Pancreas (tissue), 10 donors: ENCODE measurements around the gene ARHGEF17. TPM values are rescaled to one million over a fixed set of nuclear protein-coding genes. Genes with fewer than 3 reads are reported as not detected.

Experiments used
- ATAC-seq, 4 donors: fragments of 200-7000 bp; cut with Tn5 transposase; one replicate each; pipeline versions ENCODE4 v1.8.0 to v1.9.1; 2020; ENCODE audit warnings: mild to moderate bottlenecking in 4 of 4, moderate library complexity in 4 of 4
- DNase-seq, 6 donors: peaks; one replicate each; pipeline ENCODE4 v3.0.0-alpha.2; 2020
- FAIRE-seq: peaks from 2 replicates; lab custom pipeline; 2012; peaks lifted over from hg19 to GRCh38; lab: Jason Lieb, UNC
- H3K27ac ChIP-seq, 4 donors: fragments of 200-600 bp; sonication (generic); 1 replicate in 3 of 4; 2 replicates in 1 of 4; pipeline versions ENCODE4 v1.5.0 to v1.8.0; 2020
- H3K27me3 ChIP-seq, 4 donors: fragments of 200-600 bp; one replicate each; pipeline ENCODE4 v1.8.0; 2021
- H3K36me3 ChIP-seq, 3 donors: fragments of 200-600 bp; sonication (generic) in 1 of 3; one replicate each; pipeline versions ENCODE4 v1.5.0 to v1.8.0; 2020 to 2021
- H3K4me1 ChIP-seq, 3 donors: fragments of 200-600 bp; one replicate each; pipeline ENCODE4 v1.8.0; 2021
- H3K4me3 ChIP-seq, 4 donors: fragments of 200-600 bp; sonication (generic) in 2 of 4; one replicate each; pipeline versions ENCODE4 v1.5.0 to v1.8.0; 2020 to 2021
- H3K9me3 ChIP-seq, 4 donors: fragments of 200-600 bp; one replicate each; pipeline ENCODE4 v1.8.0; 2021
- WGBS, 2 donors: extraction: QIAGEN DNeasy Blood & Tissue Kit; methylation state at CpG; one replicate each; pipeline ENCODE4 v1.1.7; 2013; 5-methylcytosine and 5-hydroxymethylcytosine counted together
- intact Hi-C, 3 donors: fragments of 100-400 bp; cut with DNase I; formaldehyde crosslinking; loops; one replicate each; pipeline versions ENCODE4 v1.11.1 to v1.14.2; 2022
- polyA plus RNA-seq, 2 donors: library from polyadenylated mRNA; stranded (reverse); fragments of 200-250 nt; gene quantifications; one replicate each; pipeline ENCODE4 v1.2.3, GENCODE V29; 2013
- total RNA-seq, 6 donors: library from RNA; stranded (reverse); fragmentation: NEBNext Ultra II Directional in 4 of 6; extraction: Animal tissue kit (Norgen Biotek cat#: 25700) in 4 of 6; gene quantifications; one replicate each; pipeline versions ENCODE4 v1.2.1 to v1.2.4, GENCODE V29; 2021 to 2023
- TF ChIP-seq, protein P1 (sequence below), 4 donors: fragments of 200-600 bp; sonication (generic) in 3 of 4; IDR thresholded peaks; one replicate each; pipeline versions ENCODE4 v1.5.0 to v1.8.0; 2021; ENCODE audit warnings: antibody characterized with exemption in 4 of 4
- donor health status: healthy with polysubstance abuse.
- donor health status: DM: no; HTN: no; CAD: no; lungs with moderate emphysema.
- donor health status: DM: no; HTN: no; CAD: no.
- donor health status: control.
- donor health status: control.
- donor health status: Bipolar disorder and iron deficiency.
- donor health status: DM: yes; HTN: yes; CAD: no.
- donor health status: DM: no; HTN: no; CAD: no.
- donor health status: DM: no; HTN: no; CAD: no.
- donor health status: DM: yes; HTN: yes; CAD: no.

The ARHGEF17 gene
- total and polyA plus RNA-seq, 8 donors = 7.0 to 24.0 (median 10.4) TPM

DNA sequence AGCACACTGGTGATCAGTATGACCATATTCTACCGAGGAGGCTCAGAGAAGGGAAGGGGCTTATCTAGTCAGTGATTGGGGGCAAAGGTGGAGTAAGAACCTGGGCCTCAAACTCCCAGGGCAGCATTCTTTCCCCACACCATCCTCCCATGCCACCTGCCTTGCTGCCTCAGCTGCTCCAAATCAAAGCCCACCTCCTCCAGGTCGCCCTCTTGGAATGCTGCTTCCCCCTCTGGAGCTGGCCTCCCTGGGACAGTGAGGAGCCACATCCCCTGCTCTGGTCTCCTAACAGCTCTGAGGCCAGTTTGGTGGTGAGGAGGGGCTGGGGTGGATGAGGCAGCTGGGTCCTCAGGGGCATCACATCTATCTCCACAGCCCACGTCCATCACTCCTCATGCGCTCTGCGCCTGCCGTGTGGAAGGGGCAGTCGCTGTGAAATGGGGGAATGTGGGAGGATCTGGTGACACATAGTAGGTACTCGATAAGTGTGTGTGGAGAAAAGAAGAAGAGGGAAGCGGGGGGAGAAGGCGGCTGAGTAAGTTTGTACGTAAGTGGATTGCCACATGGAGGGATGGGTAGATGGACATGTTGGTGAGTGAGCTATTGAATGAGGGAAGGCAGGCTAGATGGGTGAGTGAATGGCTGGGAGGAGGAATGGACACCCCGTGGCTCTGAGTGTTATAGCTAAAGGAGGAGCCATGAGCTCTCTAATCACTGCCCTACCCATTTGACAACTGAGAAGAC is 16.1 kb upstream of the ARHGEF17 start:
- DNase-seq = no peak

GRCh38 chr11:73292525-73292894 is 15.6 kb upstream of the ARHGEF17 start:
- no peak overlapping the region for H3K27ac ChIP-seq
- no peak overlapping the region for H3K4me3 ChIP-seq
- intact Hi-C loops = loop anchor here in 1 of 3 donors (5.0 to 10.0 kb wide), 2 partner anchors 45 to 102 kb away; no protein-coding TSS in a partner anchor
- ATAC-seq (no peak), DNase-seq (no peak), FAIRE-seq (no peak)
- H3K4me1 ChIP-seq = no peaks in the 10 kb centered on the region
- H3K27me3 ChIP-seq = no peaks in the 10 kb centered on the region
- H3K36me3 ChIP-seq = no peaks in the 10 kb centered on the region
- no peaks in the 10 kb centered on the region for H3K9me3 ChIP-seq
- 36 to 43% methylated on average over 5 of the region's 5 CpGs for WGBS, 2 donors
- TF ChIP-seq, protein P1, sequence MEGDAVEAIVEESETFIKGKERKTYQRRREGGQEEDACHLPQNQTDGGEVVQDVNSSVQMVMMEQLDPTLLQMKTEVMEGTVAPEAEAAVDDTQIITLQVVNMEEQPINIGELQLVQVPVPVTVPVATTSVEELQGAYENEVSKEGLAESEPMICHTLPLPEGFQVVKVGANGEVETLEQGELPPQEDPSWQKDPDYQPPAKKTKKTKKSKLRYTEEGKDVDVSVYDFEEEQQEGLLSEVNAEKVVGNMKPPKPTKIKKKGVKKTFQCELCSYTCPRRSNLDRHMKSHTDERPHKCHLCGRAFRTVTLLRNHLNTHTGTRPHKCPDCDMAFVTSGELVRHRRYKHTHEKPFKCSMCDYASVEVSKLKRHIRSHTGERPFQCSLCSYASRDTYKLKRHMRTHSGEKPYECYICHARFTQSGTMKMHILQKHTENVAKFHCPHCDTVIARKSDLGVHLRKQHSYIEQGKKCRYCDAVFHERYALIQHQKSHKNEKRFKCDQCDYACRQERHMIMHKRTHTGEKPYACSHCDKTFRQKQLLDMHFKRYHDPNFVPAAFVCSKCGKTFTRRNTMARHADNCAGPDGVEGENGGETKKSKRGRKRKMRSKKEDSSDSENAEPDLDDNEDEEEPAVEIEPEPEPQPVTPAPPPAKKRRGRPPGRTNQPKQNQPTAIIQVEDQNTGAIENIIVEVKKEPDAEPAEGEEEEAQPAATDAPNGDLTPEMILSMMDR (IDR thresholded peaks at IDR 0.05) = no peak

More for the DNA sequence above, 16.1 kb upstream of the ARHGEF17 start:
- TF ChIP-seq, protein P1 (IDR thresholded peaks at IDR 0.05) = no peak
- H3K4me3 ChIP-seq = no peak overlapping the region
- H3K36me3 ChIP-seq = no peaks in the 10 kb centered on the region
- WGBS, 2 donors = 69 to 74% methylated on average over 12 of the region's 12 CpGs
- no peak for FAIRE-seq
- no peaks in the 10 kb centered on the region for H3K4me1 ChIP-seq
- H3K9me3 ChIP-seq = no peaks in the 10 kb centered on the region
- intact Hi-C loops = loop anchor here in 1 of 3 donors (5.0 to 10.0 kb wide), 2 partner anchors 45 to 103 kb away; no protein-coding TSS in a partner anchor
- ATAC-seq = no peak
- no peaks in the 10 kb centered on the region for H3K27me3 ChIP-seq
- H3K27ac ChIP-seq = no peak overlapping the region

DNA sequence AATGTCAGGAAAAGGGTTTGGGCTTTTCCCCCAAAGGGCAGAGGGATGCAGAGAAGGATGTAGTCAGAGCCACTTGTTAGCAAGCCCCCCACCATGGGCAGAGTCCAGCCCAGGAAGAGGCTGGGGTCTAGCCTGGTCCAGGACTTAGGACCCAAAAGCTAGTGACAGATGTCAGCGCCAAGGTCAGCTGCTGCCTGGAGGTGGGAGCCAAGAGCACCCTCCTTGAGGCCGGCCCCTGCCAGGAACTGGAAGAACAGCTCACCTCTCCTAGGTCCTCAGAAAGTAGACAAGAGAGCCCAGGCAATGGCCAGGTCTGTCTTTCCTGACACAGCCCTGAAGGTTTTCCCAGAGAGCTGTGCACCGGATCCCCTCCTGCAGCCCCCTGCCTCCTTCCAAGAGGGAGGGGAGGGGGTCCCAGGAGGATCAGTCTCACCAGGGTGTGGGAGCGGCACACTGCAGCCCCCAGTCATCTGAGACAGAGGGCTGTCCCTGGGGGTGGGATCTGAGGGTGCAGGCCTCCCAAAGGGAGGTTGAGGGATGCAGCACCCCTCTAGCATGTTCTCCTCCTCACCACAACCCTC is 14.6 kb upstream of the ARHGEF17 start:
- intact Hi-C loops = loop anchor here in 1 of 3 donors (5.0 to 10.0 kb wide), 2 partner anchors 44 to 101 kb away; no protein-coding TSS in a partner anchor
- no peak for DNase-seq
- WGBS, 2 donors = 68 to 74% methylated on average over 4 of the region's 4 CpGs
- Histone ChIP-seq H3K4me1 (no peaks in the 10 kb centered on the region), H3K36me3 (no peaks in the 10 kb centered on the region), H3K27ac (no peak overlapping the region), H3K27me3 (no peaks in the 10 kb centered on the region), H3K4me3 (no peak overlapping the region), H3K9me3 (no peaks in the 10 kb centered on the region)
- ATAC-seq = no peak
- FAIRE-seq = no peak
- TF ChIP-seq, protein P1 (IDR thresholded peaks at IDR 0.05) = no peak

- TF ChIP-seq, protein P1 (IDR thresholded peaks at IDR 0.05) = no peak
- H3K27ac ChIP-seq = no peak overlapping the region
- no peak overlapping the region for H3K4me3 ChIP-seq
- DNase-seq (no peak), ATAC-seq (no peak), FAIRE-seq (no peak)
- no peaks in the 10 kb centered on the region for H3K27me3 ChIP-seq
- H3K36me3 ChIP-seq = no peaks in the 10 kb centered on the region
- intact Hi-C loops = loop anchor here in 1 of 3 donors (5.0 to 10.0 kb wide), 2 partner anchors 43 to 100 kb away; no protein-coding TSS in a partner anchor
- no peaks in the 10 kb centered on the region for H3K4me1 ChIP-seq
- no peaks in the 10 kb centered on the region for H3K9me3 ChIP-seq
Observed at GRCh38 chr11:73294604-73295003, 13.5 kb upstream of the ARHGEF17 start.
